ENCODE data around the gene RFX7.

DNA sequence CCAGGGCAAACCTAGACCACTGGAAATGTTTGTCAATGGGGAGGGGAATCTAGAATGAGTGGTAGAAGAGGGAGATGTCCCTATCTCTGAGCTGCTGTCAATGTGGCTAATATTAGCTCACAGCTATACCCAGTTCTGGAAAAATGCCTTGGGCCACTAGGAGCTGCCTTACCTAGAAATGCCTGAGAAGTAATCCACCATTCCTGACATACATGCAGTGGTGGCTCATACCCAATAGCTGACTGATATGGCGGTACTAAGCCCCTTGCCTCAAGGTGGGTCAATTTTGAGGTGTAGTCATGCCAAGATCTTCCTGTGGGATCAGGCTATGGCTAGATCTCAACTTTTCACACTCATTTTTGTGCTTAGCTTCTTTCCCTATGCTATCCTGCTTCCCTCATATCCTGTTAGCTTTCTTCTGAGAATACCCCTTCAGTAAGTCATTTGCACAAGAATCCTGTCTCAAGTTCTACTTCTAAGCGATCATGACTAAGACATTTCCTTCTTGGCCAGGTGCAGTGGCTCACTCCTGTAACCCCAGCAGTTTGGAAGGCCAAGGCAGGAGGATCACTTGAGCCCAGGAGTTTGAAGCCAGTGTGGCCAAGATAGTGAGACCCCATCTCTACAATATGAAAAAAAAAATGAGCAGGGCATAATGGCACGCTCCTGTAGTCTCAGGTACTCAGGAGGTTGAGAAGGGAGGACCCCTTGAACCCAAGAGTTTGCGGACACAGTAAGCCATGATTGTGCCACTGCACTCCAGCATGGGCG is 49.1 kb upstream of the RFX7 start:
- TF ChIP-seq CTCF (IDR thresholded peaks at IDR 0.05; ENCODE audit: low read depth, low read length, poor library complexity, severe bottlenecking), result no peak
- no peak for TF ChIP-seq EZH2phosphoT487 (IDR thresholded peaks at IDR 0.05; ENCODE audit: borderline replicate concordance, low read length)

Data from DOHH2 (cell line).